Stimulated activated naive CD4-positive, alpha-beta T cell (primary cell): Measurements from ENCODE around the gene FAM120B.
A peak's percentile ranks its signal among the peaks of the same experiment; 100 is the strongest.

Experiments used
- DNase-seq, 6 experiments: peaks; one replicate each; lab custom pipeline; 2025; lab: John Stamatoyannopoulos, UW

Gene FAM120B

DNA sequence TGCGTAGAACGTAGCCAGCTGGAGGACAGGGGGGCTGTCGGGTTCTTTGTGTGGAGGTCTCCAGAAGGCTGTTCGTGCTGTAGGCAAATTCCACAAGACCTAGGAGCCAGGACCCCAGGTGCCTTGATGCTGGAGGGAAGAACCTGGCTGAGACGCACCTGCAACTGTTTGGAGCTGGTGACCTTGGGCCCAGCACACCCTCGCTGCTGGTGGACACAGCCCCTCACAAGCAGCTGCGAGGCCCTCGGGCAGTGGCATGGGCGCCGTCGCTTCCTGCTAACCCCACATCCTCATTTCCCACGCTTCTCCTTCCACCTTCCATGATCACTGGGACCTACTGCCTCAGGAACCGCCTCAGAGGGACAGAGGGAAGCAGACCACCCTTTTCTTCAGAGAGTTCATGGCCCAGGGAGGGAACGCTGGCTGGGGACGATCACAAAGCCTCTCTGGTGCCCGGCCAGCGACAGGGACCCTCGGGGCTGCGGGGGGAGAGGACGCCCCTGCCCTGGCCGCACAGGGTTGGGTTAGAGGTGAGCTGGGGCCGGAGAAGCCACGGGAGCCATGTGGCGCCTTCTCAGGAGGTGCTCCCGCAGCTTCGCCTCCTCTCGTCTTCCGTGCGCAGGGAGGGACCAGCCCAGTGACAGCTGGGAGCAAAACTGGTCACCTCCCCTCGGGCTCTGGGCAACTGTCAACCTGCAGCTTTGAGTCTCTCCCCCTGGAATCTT lies 34.1 kb upstream of the FAM120B start:
- DNase-seq = no peak

DNA sequence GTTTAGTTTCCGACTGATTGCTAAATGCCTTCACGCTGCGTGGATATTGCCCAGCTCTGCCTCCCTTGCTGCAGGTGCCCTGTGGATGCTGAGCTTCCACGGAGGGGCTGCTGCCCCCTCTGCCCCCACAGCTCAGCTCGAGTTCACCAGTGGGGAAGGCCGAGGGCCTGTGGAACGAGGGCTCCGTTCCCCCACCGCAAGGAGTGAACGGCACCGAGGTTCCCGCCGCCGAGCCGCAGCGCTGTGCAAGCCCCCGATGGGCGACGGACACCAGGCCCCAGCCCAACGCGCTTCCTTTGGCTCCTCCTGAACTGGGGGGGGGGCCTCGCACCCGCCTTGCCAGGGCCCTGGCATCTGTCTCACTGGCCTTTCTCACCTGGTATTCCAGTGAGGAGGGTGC lies 33.4 kb upstream of the FAM120B start:
- DNase-seq = no peak

- DNase-seq = no peak
Observed at GRCh38 chr6:170273681-170274080, 32.9 kb upstream of the FAM120B start.

DNA sequence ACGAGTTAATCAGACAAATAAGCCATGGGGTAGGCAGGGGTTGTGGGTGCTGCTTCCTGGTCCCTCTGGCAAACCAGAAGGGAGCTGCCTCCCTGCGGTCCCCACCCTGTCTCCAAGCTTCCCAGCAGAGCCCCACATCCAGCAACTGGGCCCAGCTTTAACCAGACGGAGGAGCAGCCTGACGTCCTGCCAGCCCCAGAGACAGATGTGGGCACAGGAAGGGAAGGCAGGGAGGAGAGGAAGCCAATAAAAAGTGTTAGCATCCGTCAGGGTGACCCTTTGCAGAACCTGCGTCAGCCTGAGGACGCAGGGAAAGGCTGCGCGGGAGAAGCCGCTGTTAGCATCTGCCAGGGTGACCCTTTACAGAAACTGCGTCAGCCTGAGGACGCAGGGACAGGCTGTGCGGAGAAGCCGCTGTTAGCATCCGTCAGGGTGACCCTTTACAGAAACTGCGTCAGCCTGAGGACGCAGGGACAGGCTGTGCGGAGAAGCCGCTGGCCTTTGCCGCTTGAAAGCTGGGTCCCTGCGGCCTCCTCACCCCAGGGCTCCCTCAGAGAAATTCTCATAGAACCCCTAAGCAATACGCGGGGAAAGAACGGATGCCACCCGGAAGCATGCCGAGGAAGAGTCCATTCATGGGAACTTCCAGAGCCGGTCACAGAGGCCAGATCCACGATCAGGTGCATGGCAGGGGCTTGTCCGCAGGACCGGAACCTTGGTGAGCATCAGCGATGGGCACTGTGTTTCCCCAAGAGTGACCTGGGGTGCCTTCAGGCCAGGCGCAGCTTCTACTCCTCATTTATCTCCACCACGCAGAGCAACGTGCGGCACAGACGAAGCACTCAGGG lies 31.6 kb upstream of the FAM120B start:
- DNase-seq = no peak

DNA sequence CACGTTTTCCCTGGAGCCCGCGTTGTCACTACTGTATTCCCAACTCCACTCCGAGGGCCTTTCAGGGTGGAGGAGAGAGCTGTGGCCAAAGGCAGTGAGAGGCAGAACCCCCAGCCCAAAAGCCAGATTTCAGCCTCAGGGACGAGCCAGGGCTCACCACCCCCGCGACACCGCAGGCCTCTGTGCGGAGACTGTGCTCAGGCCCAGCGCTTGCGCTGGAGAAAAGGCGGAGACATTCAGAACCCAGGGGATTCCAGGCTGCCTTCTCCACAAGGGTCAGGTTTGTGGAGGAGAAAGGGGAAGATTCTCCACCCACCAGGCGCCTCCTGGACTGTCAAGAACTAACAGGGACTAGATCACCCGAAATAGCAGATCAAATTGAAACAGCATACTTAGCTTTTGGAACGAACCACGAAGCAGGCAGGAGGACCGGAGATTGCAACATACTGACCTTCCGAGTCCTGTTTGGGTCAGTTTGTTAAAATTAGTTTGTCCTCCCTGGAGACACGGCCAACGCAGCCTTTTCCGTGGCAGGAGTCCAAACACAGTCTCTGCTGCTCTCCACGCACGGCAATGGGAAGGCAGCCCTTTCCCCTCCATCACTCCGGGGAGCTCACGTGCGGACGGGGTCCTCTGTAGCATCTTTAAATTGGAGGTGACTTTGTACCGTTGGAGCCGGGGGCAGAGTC lies 30.0 kb upstream of the FAM120B start:
- no peak for DNase-seq

GRCh38 chr6:170277893-170278742 lies 28.4 kb upstream of the FAM120B start:
- DNase-seq = peak in 1 of 6 experiments; percentile 42

DNA sequence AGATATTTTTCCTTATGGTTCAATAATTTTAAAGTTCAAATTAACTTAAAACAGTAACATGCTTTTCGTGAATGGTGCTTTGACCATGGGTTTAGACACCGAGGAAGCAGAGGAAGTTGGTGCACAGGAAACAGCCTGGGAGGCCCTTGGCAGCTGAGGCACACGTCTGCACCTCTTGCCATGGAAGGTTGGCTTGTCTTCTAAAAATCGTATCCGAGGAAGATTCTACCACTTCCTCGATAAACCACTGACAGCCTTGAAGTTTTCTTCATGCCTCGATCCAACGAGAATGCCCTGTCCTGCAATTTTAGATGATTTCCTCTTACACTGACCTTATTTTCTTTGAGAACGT lies 27.8 kb upstream of the FAM120B start:
- peak in 2 of 6 experiments; percentile 13 to 42 for DNase-seq

DNA sequence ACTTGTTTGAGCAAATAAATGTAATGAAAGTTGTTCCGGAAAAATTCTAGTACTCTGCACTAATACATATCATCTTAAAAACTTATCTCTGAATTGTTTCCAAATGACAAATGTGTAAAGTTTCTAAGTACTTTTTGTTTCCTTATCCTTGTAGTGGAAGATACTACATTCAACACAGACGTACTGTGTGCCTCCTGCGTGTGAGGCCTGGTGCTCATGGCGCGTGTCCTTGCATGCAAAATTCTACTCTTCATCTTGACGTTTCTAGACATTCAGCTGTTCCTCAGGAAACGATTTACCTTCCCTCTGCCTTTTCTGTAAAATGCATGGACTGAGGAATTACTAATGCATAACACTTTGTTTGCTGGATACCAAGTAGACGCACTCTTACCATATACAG lies 27.1 kb upstream of the FAM120B start:
- DNase-seq = no peak

GRCh38 chr6:170279977-170280688 lies 26.4 kb upstream of the FAM120B start:
- peak; percentile 11 to 68 (median 54) for DNase-seq

DNA sequence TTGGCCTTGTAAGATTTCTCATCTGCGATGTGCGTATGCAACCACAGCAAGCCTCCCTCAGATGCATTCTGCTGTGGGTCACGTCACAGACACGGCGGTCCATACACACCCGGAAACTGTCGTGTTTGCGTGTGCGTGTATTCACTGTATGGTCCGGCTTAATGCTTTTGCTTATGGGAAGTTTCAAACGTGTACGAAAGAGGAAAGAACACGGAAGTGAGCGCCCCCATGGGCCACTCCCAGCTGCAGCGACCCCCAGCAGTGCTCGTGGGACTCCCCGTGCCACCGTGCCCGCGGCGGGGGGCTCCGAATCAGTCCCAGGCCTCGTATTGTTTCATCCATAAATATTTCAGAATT lies 25.9 kb upstream of the FAM120B start:
- DNase-seq = peak in 2 of 6 experiments; percentile 39 to 50

DNA sequence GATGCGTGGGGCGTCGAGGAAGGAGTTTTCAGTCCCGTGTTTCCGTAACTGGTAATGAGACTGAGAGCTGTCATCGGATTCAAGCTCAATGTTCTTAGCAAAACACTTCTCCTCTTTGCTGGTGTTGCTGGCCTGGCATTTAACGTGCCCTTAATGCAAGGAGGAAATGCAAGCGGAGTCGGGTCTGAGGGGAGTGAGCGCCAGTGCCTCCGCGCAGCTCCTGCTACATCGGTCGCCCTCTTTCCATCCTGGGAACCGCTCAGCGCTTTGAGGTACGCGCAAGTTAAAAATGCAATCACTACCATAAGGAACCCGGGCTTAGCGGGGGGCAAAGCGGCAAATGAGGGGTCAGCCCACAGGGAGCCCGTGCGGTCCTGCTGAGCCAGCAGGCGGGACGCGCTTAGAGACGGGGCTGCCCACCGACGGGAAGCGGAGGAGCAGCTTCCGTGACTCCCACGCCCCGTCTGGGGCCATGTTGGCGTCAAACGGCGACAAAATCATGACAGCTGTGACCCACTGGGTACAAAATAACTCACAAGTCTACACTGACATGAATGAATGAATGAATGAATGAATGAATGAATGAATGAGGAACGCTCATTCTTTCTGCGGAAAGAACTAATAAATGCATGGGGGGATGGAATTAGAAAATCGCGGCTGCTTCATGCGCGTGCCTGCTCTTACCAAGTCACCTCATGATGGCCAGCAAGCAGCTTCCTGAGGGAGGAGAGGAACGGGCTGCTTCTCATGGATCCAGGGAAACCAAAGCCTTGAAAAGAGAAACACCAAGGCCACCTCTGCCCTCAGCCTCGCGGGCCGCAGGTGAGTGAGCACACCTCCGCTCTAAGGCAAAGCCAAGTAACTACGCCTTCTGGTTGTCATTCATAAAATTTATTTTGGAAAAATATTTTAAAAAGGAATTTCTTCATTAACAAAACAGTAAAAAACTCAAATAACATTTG lies 24.9 kb upstream of the FAM120B start:
- DNase-seq = no peak

DNA sequence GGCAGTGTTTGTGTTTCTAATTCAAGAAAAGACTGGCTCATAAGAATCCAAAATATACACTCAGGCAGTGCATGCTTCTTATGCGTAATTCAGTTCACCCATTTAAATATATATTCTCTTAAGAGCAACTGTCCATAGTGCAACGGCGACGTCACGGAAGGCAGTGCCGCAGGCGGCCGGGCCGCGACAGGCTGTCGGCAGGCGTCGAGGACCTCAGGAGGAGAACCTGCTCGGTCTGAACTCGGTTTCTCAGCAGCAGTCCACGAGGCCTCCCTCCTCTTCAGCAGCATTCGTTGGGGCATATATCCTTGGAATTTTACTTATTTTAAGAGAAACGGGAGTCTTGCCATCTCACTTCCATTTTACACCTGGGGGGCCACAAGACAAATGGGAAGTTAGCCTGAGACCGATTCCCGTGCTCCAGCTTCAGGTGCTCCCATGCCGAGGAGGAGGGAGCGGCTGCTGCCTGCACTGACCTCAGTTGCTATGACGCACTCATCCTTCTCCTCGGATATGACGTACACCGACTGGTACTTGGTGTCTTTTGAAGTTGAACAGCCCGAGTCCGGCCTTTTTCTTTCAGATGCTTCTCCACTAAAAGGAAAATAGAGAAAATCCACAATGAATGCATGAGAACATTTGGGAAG lies 23.9 kb upstream of the FAM120B start:
- DNase-seq = no peak

DNA sequence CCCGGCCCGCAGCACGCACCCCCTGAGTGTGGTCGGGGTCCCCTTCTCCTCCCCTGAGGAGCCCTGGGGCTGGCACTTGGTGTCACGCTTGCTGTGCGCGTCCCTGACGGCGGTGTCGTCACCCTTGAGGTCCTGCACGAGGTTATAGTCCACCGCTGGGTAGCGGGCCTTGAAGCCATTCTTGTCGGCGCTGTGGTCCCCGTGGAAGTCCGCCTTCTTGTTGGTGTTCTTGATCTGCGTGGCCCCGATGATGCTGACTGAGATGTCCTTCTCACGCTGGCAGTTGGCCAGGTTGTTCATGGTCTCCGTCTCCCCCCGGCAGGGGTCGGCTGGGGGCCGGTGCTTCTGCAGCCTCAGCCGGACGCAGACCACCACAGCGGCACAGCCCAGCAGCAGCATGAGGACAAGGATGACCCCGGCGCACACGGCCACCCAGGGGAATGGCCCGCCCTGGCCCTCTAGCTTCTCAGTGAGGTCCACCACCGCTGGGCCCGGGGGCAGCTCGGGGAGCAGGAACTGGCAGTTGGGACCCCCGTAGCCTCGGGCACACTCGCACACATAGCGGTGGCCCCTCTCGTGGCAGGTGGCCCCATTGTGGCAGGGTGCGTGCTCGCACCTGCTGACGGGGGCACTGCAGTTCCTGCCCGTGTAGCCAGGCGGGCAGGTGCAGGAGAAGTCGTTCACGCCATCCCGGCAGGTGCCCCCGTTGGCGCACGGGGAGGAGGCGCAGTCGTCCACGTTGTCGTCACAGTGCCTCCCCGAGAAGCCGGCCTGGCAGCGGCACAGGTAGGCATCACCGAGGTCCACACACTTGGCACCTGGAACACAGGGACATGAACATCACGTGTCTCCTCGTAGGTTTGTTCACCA lies 23.1 kb upstream of the FAM120B start:
- DNase-seq = no peak

DNA sequence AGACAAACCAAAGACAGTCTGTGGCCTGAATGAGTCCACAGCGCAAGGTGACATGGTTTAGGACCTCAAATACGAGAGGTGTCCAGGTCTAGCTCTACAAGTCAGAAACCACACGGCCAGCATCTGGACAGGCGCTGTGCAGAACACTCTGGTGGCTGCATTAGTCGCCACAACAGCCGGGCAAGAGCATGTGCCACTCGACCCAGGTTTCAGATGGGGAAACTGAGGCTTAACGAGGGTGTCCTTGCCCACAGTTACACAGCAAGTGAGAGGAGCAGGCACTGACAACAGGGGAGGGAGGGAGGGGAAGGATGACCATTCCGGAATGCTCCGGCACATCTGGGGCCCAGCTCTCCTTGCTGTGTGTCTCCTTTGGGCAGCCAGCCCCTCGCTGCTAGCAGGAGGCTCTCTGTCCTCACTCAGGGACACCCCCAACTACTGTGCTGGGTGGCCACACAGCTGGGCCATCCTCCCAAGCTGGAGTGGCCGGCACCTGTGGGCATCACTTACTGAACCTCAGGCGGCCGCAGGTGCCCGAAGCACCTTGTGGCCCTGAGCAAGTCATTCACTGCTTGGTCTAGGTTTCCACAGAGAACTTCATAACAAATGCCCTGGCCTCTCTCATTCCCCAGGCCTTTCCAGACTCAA lies 22.3 kb upstream of the FAM120B start:
- DNase-seq = no peak

DNA sequence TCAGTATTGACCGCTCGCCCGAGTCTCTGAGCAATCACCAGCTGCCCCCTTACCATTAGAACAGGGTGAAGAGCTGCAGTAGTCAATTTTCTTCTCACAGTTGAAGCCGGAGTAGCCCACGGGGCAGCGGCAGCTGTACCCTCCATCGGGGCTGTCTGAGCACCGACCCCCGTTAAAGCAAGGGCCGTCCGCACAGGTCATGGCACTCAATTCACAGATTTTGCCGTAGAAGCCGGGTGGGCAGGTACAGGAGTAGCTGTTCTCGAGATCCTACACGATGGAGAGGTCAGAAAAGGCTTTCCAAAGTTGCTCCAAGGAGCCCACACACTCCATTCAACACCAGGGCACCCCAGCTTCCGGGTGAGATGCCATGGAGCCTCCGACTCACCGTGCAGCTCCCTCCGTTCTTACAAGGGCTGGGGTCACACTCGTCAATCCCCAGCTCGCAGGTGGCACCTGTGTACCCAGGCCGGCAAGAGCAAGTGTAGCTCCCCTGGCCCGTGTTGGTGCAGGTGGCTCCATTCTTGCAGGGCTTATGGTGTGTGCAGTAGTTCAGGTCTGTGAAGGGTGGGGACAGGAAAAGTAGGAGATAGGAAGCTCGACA lies 21.6 kb upstream of the FAM120B start:
- DNase-seq = no peak

DNA sequence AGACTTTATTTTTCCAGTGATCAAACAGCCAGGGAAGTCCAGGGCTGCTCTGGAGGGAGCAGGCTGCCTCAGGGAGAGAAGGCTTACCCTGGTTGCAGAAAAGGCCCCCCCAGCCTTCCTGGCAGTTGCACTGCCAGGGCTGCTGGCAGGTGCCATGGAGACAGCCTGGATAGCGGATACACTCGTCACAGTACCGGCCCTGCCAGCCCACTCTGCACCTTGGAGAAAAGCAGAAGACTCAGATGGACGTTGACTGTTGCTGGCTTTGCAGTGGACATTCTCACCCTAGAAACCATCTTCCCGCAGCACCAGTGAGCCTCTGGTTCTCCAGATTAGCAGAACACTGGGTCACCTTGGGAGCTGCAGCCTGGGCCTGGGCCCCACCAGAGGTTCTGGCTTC lies 21.1 kb upstream of the FAM120B start:
- no peak for DNase-seq

- DNase-seq = no peak
Observed at GRCh38 chr6:170286246-170286933, 20.2 kb upstream of the FAM120B start.
